RKO (cell line): Measurements from ENCODE around the gene P3H1.
"Not testable (repeated sequence)": the region's sequence is repeated elsewhere in the genome, so short reads cannot be mapped to it uniquely, and the experiment has no call there.

Source experiments
- DNase-seq: peaks from one replicate; pipeline ENCODE4 v3.0.0-alpha.2; 2016; ENCODE audit warnings: low spot score

Gene P3H1

DNA sequence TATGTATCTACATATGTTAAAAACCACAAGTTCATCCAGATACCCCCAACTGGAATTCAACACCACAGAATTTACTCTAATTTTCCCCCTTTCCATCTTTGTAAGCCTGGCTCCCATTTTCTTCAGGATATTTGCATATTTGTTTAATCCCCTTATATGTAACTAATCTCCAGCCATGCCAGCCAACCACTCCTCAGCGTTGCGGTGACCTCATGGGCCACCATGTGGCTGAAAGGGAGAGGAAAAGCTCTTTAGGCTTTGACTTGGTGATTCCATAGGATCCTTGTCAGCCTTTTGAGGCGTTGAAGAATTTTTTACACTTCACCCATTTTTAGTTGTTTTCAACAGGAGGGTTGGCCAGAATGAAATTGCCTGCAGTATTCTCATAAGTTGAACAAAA is 36.8 kb downstream of the P3H1 start:
- no peak for DNase-seq

DNA sequence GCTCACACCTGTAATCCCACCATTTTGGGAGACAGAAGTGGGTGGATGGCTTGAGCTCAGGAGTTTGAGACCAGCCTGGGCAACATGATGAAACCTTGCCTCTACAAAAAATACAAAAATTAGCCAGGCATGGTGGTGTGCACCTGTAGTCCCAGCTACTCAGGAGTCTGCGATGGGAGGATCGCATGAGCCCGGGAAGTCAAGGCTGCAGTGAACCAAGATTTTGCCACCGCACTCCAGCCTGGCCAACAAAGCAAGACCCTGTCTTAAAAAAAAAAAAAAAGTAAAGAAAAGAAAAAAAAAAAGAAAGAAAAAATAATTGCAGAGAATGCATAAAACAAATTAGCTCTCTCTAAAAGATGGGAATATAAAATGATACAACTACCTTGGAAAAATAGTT is 41.0 kb downstream of the P3H1 start:
- not testable (repeated sequence) for DNase-seq

- DNase-seq, result no peak
Measured at GRCh38 chr1:42723511-42723910, 43.3 kb downstream of the P3H1 start.

DNA sequence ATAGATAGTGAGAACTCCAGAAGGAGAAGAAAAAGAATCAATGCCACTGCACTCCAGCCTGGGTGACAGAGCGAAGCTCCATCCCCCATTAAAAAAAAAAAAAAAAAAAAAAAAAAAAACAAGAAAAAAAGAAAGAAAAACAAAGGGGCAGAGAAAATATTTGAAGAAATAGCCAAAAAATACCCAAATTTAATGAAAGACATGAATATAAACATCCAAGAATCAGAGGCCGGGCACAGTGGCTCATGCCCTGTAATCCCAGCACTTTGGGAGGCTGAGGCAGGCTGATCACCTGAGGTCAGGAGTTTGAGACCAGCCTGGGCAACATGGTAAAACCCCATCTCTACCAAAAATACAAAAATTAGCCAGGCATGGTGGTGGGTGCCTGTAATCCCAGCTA is 44.4 kb downstream of the P3H1 start:
- DNase-seq, result not testable (repeated sequence)

GRCh38 chr1:42721926-42722325 is 44.9 kb downstream of the P3H1 start:
- DNase-seq, result no peak

DNA sequence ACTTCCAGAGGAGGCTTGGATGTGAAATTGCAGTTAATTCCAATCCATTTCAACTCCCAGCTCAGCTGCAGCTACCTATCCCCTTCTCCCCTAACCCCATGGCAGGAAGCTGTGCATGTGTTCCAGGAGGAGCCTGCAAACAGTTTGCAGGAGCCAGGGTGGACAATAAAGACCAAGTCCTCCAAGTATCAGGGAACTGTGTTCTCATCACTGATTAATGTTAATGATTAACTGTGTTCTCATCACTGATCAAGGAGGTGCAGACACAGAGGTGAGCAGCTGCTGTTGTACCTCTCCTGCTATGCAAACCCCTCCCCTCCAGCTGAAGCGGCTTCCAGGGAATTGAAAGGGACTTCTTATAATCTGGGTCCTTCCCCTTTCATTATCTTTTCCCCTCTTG is 46.0 kb downstream of the P3H1 start:
- DNase-seq, result no peak

GRCh38 chr1:42714441-42714840 is 52.4 kb downstream of the P3H1 start:
- not testable (repeated sequence) for DNase-seq

- DNase-seq, result no peak
Measured at GRCh38 chr1:42713293-42713692, 53.5 kb downstream of the P3H1 start.

DNA sequence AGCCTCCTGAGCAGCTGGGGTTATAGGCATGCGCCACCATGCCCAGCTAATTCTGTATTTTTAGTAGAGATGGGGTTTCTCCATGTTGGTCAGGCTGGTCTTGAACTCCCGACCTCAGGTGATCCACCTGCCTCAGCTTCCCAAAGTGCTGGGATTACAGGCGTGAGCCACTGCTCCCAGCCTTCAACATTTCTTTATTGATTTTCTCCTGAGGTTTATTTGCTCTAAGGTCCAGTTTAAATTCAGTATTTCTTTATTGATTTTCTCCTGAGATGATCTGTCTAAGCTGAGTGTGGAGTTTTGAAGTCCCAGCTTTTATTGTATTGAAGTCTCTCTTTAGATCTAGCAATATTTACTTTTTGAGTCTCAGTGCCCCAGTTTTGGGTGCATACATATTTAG is 54.0 kb downstream of the P3H1 start:
- not testable (repeated sequence) for DNase-seq

DNA sequence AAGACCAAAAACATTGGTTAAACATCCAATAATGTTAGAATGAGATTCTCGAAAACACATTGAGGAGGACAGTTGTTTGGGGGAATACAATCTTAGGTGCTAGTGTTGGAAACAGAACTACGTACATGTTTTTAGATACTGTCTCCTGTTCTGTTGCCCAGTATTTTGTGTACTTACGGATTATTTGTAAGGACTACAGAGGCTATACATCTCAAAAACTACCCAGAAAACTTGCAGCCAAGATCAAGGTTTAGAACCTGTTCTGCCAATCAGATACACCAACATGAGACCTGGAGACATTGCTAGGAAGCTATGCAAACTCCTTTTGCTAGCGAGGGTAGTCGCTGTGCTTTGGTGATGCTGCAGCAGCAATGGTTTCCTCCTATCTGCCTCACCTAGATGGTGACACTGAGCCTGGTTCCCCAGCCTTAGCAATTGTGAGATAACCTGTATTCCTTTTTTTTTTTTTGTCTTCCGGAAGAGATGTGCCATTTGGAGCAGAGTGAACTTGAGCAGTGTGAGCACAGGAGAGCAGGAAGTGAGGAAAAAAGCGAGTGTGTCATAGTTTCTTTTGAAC is 62.9 kb downstream of the P3H1 start:
- DNase-seq, result no peak

DNA sequence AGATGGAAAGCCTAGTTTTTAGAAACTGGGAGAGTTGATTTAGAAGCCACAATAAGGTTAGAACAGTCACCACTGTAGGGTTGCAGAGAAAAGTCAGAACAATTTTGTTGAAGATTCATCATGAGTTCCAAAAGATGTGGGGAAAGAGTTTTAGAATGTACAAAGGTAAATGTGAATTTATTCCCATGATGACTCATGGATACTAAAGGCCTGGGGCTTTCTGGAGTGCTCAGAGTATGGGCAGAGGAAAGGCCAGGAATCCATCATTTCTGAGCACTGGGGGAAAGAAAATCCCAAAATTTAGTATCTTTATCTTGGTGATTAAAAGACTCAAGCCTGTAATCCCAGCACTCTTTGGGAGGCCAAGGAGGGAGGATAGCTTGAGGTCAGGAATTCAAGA is 66.8 kb downstream of the P3H1 start:
- no peak for DNase-seq

DNA sequence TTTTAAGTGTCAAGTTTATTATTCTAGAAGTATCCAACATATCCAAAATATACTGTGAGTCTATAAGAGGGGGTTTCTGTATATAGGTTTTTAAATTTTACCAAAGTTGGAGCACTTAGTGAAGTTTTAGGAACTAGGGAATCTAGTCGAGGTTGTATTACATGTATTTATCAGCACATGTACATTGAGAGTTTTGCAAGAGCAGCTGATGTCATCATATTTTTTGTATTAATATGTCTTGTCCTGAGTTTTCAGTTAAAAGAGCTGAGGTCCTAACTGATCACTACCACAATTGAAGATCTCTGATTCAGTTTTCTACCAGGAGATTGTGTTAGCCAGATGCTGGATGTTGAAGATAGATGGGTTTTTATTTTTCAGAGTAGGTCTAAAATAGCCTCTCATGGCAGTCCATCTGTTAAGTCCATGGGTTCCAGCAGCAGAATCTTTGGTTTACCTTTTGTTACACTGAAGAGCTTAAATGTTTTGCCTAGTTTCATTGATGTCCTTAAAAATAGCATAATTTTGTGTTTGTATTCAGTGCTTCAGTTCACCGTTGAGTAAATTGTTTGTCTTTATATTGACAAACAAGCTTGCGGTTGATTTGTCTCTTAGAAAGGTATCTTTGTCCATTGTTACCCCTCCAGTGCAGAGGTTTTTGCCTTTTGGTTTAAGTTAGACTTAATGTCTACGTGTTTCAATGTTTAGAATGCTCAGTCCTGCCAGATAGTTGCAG is 68.6 kb downstream of the P3H1 start:
- no peak for DNase-seq
